GM06990 (cell line): ENCODE results near the gene BAIAP2L1.

Source experiments
- DNase-seq: peaks from one replicate; pipeline ENCODE4 v3.0.0-alpha.2; 2011; ENCODE audit not compliant: insufficient read length; ENCODE audit errors: extremely low read depth
- H3K27me3 ChIP-seq: replicated peaks from 2 replicates; pipeline ENCODE4 v1.6.0; 2011; ENCODE audit warnings: low read length; ENCODE audit not compliant: control insufficient read depth, insufficient read depth
- H3K36me3 ChIP-seq: 2 replicates; pipeline ENCODE4 v1.5.1; 2011; ENCODE audit warnings: low read length; ENCODE audit not compliant: control insufficient read depth, insufficient read depth
- H3K4me3 ChIP-seq: replicated peaks from 2 replicates; pipeline ENCODE4 v1.5.1; 2011; ENCODE audit warnings: low read depth, mild to moderate bottlenecking, control low read depth, low read length
- TF ChIP-seq, protein P1 (sequence below): IDR thresholded peaks from 2 replicates; pipeline ENCODE4 v1.5.1; 2011; ENCODE audit warnings: low read length, control low read depth, mild to moderate bottlenecking, inconsistent platforms; ENCODE audit not compliant: insufficient read depth, poor library complexity, severe bottlenecking

The BAIAP2L1 gene

DNA sequence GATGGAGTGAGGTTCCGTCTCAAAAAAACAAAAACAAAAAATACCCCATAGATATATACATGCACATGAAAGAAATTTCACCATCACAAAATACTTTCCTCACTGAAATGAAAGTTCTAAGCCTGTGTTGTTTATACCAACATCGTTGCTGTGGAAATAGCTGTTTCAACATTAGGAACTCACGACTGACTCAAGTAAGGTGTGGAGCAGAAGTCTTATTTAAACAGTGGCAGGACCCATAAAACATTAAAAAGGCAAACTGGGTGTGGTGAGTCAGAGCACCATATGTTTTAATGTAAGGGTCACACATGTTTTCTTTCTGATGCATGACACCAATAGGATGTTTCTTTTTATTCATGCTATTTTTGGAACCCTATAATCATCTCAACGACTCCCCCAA lies 48.3 kb downstream of the BAIAP2L1 start:
- no peak overlapping the region for H3K4me3 ChIP-seq
- TF ChIP-seq, protein P1, sequence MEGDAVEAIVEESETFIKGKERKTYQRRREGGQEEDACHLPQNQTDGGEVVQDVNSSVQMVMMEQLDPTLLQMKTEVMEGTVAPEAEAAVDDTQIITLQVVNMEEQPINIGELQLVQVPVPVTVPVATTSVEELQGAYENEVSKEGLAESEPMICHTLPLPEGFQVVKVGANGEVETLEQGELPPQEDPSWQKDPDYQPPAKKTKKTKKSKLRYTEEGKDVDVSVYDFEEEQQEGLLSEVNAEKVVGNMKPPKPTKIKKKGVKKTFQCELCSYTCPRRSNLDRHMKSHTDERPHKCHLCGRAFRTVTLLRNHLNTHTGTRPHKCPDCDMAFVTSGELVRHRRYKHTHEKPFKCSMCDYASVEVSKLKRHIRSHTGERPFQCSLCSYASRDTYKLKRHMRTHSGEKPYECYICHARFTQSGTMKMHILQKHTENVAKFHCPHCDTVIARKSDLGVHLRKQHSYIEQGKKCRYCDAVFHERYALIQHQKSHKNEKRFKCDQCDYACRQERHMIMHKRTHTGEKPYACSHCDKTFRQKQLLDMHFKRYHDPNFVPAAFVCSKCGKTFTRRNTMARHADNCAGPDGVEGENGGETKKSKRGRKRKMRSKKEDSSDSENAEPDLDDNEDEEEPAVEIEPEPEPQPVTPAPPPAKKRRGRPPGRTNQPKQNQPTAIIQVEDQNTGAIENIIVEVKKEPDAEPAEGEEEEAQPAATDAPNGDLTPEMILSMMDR: no peak
- peaks cover 11% of the 10 kb centered on the region for H3K36me3 ChIP-seq
- no peak for DNase-seq
- H3K27me3 ChIP-seq: no peaks in the 10 kb centered on the region

DNA sequence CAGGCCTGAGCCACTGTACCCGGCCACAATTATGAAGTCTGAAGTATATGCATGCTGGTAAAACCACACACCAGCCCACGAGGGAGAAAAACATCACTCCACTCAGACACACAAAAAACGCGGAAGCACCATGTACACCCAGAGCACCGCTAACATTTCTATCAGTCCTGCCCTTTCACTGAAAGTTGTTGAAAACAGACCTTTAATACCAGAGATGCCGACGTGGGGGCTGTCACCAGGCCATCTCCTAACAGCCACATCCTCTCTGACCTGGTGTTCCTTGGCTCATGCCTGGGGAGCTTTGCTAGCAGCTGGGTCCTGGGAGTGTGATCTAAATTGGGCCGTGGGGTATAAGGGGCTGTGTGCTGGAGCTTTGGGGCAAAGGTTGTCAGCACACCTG lies 49.8 kb downstream of the BAIAP2L1 start:
- Histone ChIP-seq H3K27me3 (no peaks in the 10 kb centered on the region), H3K36me3 (peaks cover 11% of the 10 kb centered on the region), H3K4me3 (no peak overlapping the region)
- TF ChIP-seq, protein P1: no peak
- DNase-seq: no peak

DNA sequence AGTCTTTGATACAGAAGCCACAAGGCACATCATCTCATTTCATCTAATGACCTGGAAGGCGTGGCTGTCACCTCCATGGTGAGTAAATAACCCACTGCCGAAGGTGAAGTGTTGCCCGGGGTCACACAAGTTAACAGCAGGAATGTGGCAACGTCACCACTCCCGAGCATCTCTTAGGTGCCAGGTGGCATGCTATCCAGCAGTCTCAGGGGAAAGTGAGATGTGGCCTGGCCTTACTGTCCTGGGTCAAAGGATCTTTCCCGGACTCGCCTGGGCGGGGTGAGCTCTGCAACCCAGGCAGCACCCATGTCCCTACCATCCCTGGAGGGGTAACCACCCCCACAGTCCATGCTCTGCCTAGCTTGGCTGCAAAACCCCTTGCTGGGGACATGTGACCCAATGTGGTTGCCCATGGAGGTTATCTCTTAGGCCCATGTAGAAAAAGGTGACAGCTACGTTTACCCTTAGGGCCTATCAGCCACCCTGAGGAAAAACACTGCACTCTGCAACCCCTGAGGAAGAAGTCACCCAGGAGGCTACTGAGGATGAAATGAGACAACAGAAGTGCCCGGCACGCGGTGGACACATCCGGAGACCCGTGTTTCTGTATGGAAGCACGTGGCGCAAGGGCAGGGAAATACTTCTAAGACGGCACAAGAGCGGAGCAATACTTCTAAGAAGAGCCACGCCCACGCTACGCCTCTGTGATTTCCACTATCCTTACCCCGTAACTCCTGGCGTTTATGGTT lies 52.0 kb downstream of the BAIAP2L1 start:
- Histone ChIP-seq H3K27me3 (no peaks in the 10 kb centered on the region), H3K4me3 (no peak overlapping the region), H3K36me3 (peaks cover 1% of the 10 kb centered on the region)
- DNase-seq: no peak
- TF ChIP-seq, protein P1: no peak

DNA sequence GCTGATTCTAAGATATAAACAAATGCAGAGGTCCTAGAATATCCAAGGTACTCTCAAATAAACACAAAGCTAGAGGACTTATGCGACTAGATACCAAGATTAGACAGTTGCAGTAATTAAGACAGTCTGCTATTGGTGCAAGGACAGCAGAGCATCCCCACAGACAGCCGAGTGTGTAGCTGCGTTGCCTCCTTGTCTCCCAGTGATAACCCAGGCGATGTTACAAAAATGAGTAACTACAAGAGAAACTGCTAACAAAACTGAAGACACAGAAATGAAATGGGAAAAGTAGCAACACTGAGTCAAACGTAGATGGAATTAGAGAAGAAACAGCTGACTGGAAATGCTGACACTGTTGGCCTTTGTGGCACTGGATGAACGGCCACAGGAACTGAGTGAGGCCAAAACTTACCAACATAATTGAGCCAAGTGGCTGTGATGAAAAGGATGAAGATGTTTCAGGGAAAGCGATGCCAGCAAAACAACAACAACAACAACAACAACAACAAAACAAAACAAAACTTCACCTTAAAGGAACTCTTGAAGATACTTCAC lies 54.3 kb downstream of the BAIAP2L1 start:
- peaks cover 1% of the 10 kb centered on the region for H3K36me3 ChIP-seq
- H3K27me3 ChIP-seq: no peaks in the 10 kb centered on the region
- H3K4me3 ChIP-seq: no peak overlapping the region
- no peak for DNase-seq
- TF ChIP-seq, protein P1: no peak

DNA sequence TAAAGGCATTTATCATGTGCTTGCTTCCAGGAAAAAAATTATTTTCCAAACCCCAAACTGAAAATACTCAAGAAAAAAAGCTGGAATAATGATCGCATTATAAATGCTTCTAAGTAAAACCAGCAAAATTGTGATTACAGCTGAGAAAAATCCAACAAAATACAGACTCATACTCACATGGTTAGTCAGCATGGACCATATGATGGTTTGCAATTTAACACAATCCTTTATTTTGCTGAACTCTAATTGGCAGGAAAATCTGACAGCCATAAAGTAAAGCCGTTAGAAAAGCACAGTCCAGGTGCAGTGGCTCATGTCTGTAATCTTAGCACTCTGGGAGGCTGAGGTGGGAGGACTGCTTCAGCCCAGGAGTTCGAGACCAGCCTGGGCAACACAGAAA lies 59.8 kb downstream of the BAIAP2L1 start:
- Histone ChIP-seq H3K36me3 (peaks cover 3% of the 10 kb centered on the region), H3K4me3 (no peak overlapping the region), H3K27me3 (no peaks in the 10 kb centered on the region)
- TF ChIP-seq, protein P1: no peak
- no peak for DNase-seq
